Upper lobe of left lung (tissue), 4 donors: ENCODE results near the gene RBPJ.

ENCODE experiments used
- CTCF ChIP-seq, 6 experiments: fragments of 450-650 bp in 4 of 6; fragments of 200-600 bp in 2 of 6; sonication (generic) in 2 of 6; IDR thresholded peaks; one replicate each; pipeline ENCODE4 v1.5.1; 2016 to 2019; ENCODE audit warnings: antibody characterized with exemption in 6 of 6
- EP300 ChIP-seq, 4 donors: sonication (generic); formaldehyde crosslinking; IDR thresholded peaks; one replicate each; pipeline ENCODE4 v1.5.1; 2017; ENCODE audit warnings: antibody characterized with exemption in 4 of 4, control low read depth in 2 of 4
- POLR2A ChIP-seq, 4 donors: fragments of 450-650 bp; IDR thresholded peaks; one replicate each; pipeline ENCODE4 v1.5.1; 2016 to 2017; ENCODE audit warnings: antibody characterized with exemption in 4 of 4, mild to moderate bottlenecking in 2 of 4
- POLR2AphosphoS5 ChIP-seq, 2 donors: sonication (generic); formaldehyde crosslinking; IDR thresholded peaks; one replicate each; pipeline ENCODE4 v1.5.1; 2017; ENCODE audit warnings: antibody characterized with exemption in 2 of 2

GRCh38 chr4:26272654-26273615, 47.9 kb upstream of the RBPJ start:
- no peak for TF ChIP-seq CTCF (IDR thresholded peaks at IDR 0.05)
- no peak for TF ChIP-seq EP300 (IDR thresholded peaks at IDR 0.05)
- TF ChIP-seq POLR2A (IDR thresholded peaks at IDR 0.05) = no peak
- no peak for TF ChIP-seq POLR2AphosphoS5 (IDR thresholded peaks at IDR 0.05)
